Caco-2 (cell line): ENCODE results near the gene TIAM1. TPM values are rescaled to one million over a fixed set of nuclear protein-coding genes. Genes with fewer than 3 reads are reported as not detected.

Source experiments
- BruUV-seq: library from RNA; stranded (reverse); fragments of 400-500 nt; replicated peaks from 2 replicates; lab custom pipeline; 2021; lab: Mats Ljungman, UMichigan
- CTCF ChIA-PET: fragments of 300-600 bp; sonication (Branson Sonifier 250); formaldehyde crosslinking; loops from one replicate; lab custom pipeline; 2022; ENCODE audit warnings: antibody characterized with exemption; lab: Charles Lee
- POLR2A ChIA-PET: fragments of 300-600 bp; sonication (Branson Sonifier 250); formaldehyde crosslinking; loops from one replicate; lab custom pipeline; 2022; ENCODE audit warnings: antibody characterized with exemption; lab: Charles Lee
- DNase-seq, 2 experiments: peaks; one replicate each; pipeline versions ENCODE4 v3.0.0 to v3.0.0-alpha.2; 2020 to 2022
- H3K27me3 ChIP-seq: replicated peaks from 2 replicates; pipeline ENCODE4 v1.6.0; 2011; ENCODE audit warnings: low read length; ENCODE audit not compliant: control insufficient read depth, insufficient read depth
- H3K36me3 ChIP-seq: 2 replicates; pipeline ENCODE4 v1.5.1; 2011; ENCODE audit warnings: low read length; ENCODE audit not compliant: control insufficient read depth, insufficient read depth
- H3K4me1 ChIP-seq: fragments of 250-450 bp; sonication (Bioruptor Pico); 2 replicates; pipeline ENCODE4 v1.5.1; 2020; ENCODE audit warnings: mild to moderate bottlenecking
- H3K4me3 ChIP-seq: 2 replicates; pipeline ENCODE4 v1.5.1; 2011; ENCODE audit warnings: low read depth, mild to moderate bottlenecking, control low read depth, low read length
- H3K9me3 ChIP-seq: fragments of 250-450 bp; sonication (Bioruptor Pico); 2 replicates; pipeline ENCODE4 v1.5.1; 2020; ENCODE audit warnings: mild to moderate bottlenecking, moderate library complexity
- H3K27ac Mint-ChIP-seq: one replicate; pipeline ENCODE4 v1.8.0; 2022; ENCODE audit warnings: mixed read lengths; ENCODE audit not compliant: unreplicated experiment
- H3K27me3 Mint-ChIP-seq: one replicate; pipeline ENCODE4 v1.8.0; 2022; ENCODE audit warnings: mixed read lengths; ENCODE audit not compliant: insufficient read depth, unreplicated experiment
- H3K36me3 Mint-ChIP-seq: one replicate; pipeline ENCODE4 v1.8.0; 2022; ENCODE audit warnings: mild to moderate bottlenecking, mixed read lengths; ENCODE audit not compliant: insufficient read depth, unreplicated experiment
- H3K4me1 Mint-ChIP-seq: one replicate; pipeline ENCODE4 v1.8.0; 2022; ENCODE audit warnings: low read depth, mixed read lengths; ENCODE audit not compliant: unreplicated experiment
- H3K4me3 Mint-ChIP-seq: one replicate; pipeline ENCODE4 v1.8.0; 2022; ENCODE audit warnings: mild to moderate bottlenecking, moderate library complexity, mixed read lengths; ENCODE audit not compliant: unreplicated experiment
- H3K9me3 Mint-ChIP-seq: one replicate; pipeline ENCODE4 v1.8.0; 2022; ENCODE audit warnings: mixed read lengths; ENCODE audit not compliant: unreplicated experiment
- CTCF ChIP-seq, 2 experiments: fragments of 200-600 bp in 1 of 2; IDR thresholded peaks; 1 replicate in 1 of 2; 2 replicates in 1 of 2; pipeline versions ENCODE4 v1.5.1 to v1.8.0; 2011 to 2022; ENCODE audit warnings: antibody characterized with exemption in 1 of 2, control low read depth in 1 of 2, inconsistent platforms in 1 of 2, low read depth in 1 of 2, low read length in 1 of 2, mild to moderate bottlenecking in 1 of 2, moderate library complexity in 1 of 2; ENCODE audit not compliant: insufficient read depth in 1 of 2, severe bottlenecking in 1 of 2, unreplicated experiment in 1 of 2
- intact Hi-C: fragments of 100-400 bp; cut with micrococcal nuclease; formaldehyde crosslinking; loops from one replicate; pipeline ENCODE4 v1.10.0; 2022; ENCODE audit not compliant: unreplicated experiment
- total RNA-seq: library from RNA; stranded (reverse); gene quantifications from 2 replicates; pipeline ENCODE4 v1.2.3, GENCODE V29; 2022

Gene TIAM1
- total RNA-seq, 1 experiment from 2014 or later, result 5.2 TPM

GRCh38 chr21:31157756-31158155 is 186.3 kb downstream of the TIAM1 start:
- Mint-ChIP-seq H3K27me3 (no peaks in the 10 kb centered on the region), H3K27ac (no peak overlapping the region), H3K36me3 (peaks cover 3% of the 10 kb centered on the region), H3K4me1 (no peaks in the 10 kb centered on the region), H3K9me3 (peaks cover 8% of the 10 kb centered on the region), H3K4me3 (no peak overlapping the region)
- no peaks in the 10 kb centered on the region for H3K4me1 ChIP-seq
- intact Hi-C loops, result no loop called here
- ChIA-PET POLR2A (no interaction called here), CTCF (no interaction called here)
- H3K4me3 ChIP-seq, result no peak overlapping the region
- no peak for DNase-seq
- peaks cover 11% of the 10 kb centered on the region for H3K9me3 ChIP-seq
- no peaks in the 10 kb centered on the region for H3K36me3 ChIP-seq
- H3K27me3 ChIP-seq, result no peaks in the 10 kb centered on the region
- no TSS peak for BruUV-seq
- no peak for TF ChIP-seq CTCF (IDR thresholded peaks at IDR 0.05; ENCODE audit: insufficient read depth in 1 of 2, low read depth in 1 of 2, low read length in 1 of 2, severe bottlenecking in 1 of 2, unreplicated experiment in 1 of 2)

DNA sequence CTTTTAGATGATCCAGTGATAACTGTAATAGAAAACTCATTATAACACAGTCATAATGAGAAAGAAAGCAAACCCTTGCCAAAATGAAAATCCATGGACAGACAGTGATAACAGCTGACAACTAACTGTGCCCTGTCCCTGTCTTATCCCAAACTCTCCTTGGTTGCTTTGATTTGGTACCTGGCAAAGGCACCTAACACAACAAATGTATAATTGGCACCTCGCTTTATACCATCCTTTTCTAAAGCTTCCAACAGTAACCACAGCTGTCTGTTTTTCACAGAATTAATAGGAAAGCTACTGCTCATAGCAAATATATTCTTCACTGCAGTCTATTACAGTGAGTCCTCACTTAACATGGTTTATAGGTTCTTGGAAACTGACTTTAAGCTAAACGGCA is 187.4 kb downstream of the TIAM1 start:
- no peak overlapping the region for H3K4me3 ChIP-seq
- Mint-ChIP-seq H3K4me1 (no peaks in the 10 kb centered on the region), H3K9me3 (peaks cover 8% of the 10 kb centered on the region), H3K4me3 (no peak overlapping the region), H3K36me3 (no peaks in the 10 kb centered on the region), H3K27ac (no peak overlapping the region), H3K27me3 (no peaks in the 10 kb centered on the region)
- BruUV-seq, result no TSS peak
- intact Hi-C loops, result no loop called here
- peaks cover 11% of the 10 kb centered on the region for H3K9me3 ChIP-seq
- no peaks in the 10 kb centered on the region for H3K36me3 ChIP-seq
- ChIA-PET CTCF (no interaction called here), POLR2A (no interaction called here)
- TF ChIP-seq CTCF (IDR thresholded peaks at IDR 0.05; ENCODE audit: insufficient read depth in 1 of 2, low read depth in 1 of 2, low read length in 1 of 2, severe bottlenecking in 1 of 2, unreplicated experiment in 1 of 2), result no peak
- no peak for DNase-seq
- H3K27me3 ChIP-seq, result no peaks in the 10 kb centered on the region
- H3K4me1 ChIP-seq, result no peaks in the 10 kb centered on the region

DNA sequence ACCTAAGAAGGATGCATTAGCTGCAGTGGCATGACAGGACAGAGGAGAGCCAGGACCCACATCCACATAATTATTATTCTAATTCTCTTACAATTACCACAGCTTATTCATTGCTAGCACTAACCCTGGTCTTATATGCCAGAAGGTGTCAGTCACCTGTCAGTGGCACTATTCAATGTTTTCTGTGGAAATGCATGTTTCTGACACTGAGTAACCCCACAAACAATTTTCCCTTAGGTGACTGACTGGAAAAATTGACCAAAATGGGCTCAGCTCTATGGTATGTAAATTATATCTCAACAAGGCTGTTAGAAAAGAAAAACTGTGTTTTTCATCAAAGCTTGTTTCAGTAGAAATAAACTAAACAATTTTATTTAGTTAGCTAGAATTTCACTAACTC is 187.9 kb downstream of the TIAM1 start:
- Histone ChIP-seq H3K36me3 (no peaks in the 10 kb centered on the region), H3K9me3 (peaks cover 11% of the 10 kb centered on the region), H3K4me3 (no peak overlapping the region), H3K27me3 (no peaks in the 10 kb centered on the region), H3K4me1 (no peaks in the 10 kb centered on the region)
- Mint-ChIP-seq H3K36me3 (no peaks in the 10 kb centered on the region), H3K4me3 (no peak overlapping the region), H3K4me1 (no peaks in the 10 kb centered on the region), H3K27ac (no peak overlapping the region), H3K9me3 (peaks cover 8% of the 10 kb centered on the region), H3K27me3 (no peaks in the 10 kb centered on the region)
- intact Hi-C loops, result no loop called here
- no peak for TF ChIP-seq CTCF (IDR thresholded peaks at IDR 0.05; ENCODE audit: insufficient read depth in 1 of 2, low read depth in 1 of 2, low read length in 1 of 2, severe bottlenecking in 1 of 2, unreplicated experiment in 1 of 2)
- DNase-seq, result no peak
- POLR2A ChIA-PET, result no interaction called here
- CTCF ChIA-PET, result no interaction called here
- no TSS peak for BruUV-seq
